GM20000 (cell line): ENCODE data around the gene MAP3K5.

Experiments used
- DNase-seq: peaks from one replicate; pipeline ENCODE4 v3.0.0; 2012; ENCODE audit warnings: low spot score
- CTCF ChIP-seq: IDR thresholded peaks from 2 replicates; pipeline ENCODE4 v1.5.1; 2012; ENCODE audit warnings: mild to moderate bottlenecking, control low read depth; ENCODE audit errors: extremely low read depth, missing control alignments

MAP3K5 gene

GRCh38 chr6:136651982-136652381, 140.3 kb downstream of the MAP3K5 start:
- no peak for TF ChIP-seq CTCF
- DNase-seq, result no peak

- DNase-seq, result peak; percentile 41
- TF ChIP-seq CTCF, result no peak
Measured at GRCh38 chr6:136647363-136647852, 144.9 kb downstream of the MAP3K5 start.

GRCh38 chr6:136646377-136646776, 145.9 kb downstream of the MAP3K5 start:
- DNase-seq, result no peak
- TF ChIP-seq CTCF, result no peak

- TF ChIP-seq CTCF, result no peak
- DNase-seq, result no peak
Measured at GRCh38 chr6:136644597-136644952, 147.7 kb downstream of the MAP3K5 start.

GRCh38 chr6:136643850-136644596, 148.3 kb downstream of the MAP3K5 start:
- peak; percentile 86 for TF ChIP-seq CTCF

GRCh38 chr6:136641873-136642465, 150.3 kb downstream of the MAP3K5 start:
- DNase-seq, result no peak
- no peak for TF ChIP-seq CTCF

More at GRCh38 chr6:136643850-136644596, 148.3 kb downstream of the MAP3K5 start:
- DNase-seq, result peak; percentile 57

- DNase-seq, result no peak
- TF ChIP-seq CTCF, result no peak
Measured at GRCh38 chr6:136641166-136641565, 151.1 kb downstream of the MAP3K5 start.
